ENCODE data around the gene CAMTA1. TPM values are rescaled to one million over a fixed set of nuclear protein-coding genes. Genes with fewer than 3 reads are reported as not detected.
A peak's percentile ranks its signal among the peaks of the same experiment; 100 is the strongest.

Gene CAMTA1
- total and polyA plus RNA-seq, 12 donors: 123 to 265 (median 142) TPM

DNA sequence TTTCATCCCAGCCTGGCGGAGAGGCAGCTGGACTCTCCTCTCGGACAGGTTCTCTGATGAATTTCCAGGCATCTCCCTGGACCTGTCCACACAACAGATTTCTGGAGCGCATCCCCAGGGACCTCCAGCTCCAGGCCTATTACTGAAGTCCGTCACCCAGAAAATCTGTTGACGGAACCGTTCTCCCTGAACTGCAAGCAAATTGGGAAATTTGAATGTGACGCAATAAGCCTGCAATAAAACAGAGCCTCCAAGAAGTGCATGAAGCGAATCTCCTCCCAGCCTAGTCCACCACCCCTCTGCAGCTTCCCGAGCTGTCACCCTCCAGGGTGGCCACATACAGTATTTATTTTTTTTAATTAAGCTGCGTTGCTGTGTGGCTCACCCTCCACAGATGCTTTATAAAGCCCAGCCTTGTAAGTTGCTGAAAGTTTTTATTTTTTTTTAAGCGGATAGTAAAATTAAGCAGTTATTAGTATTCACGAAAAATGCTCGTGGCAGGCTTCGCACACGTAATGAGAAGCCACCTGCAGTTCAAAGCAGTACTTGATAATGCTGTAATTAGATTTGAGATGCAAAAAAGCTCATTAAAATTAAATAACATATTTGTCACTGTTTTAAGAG, 173.3 kb downstream of the CAMTA1 start:
- intact Hi-C loops (cut with DNase I): loop anchor here in 1 of 10 donors (5.0 kb wide), 1 partner anchor 491 kb away; the partner anchor contains the start of gene TNFRSF25
- no peaks in the 10 kb centered on the region for H3K36me3 ChIP-seq
- DNase-seq (no peak), ATAC-seq (no peak)
- H3K4me3 ChIP-seq: no peak overlapping the region
- H3K9me3 ChIP-seq: no peaks in the 10 kb centered on the region
- peaks cover 0 to 18% (median 4%) of the 10 kb centered on the region in 7 donors for H3K27me3 ChIP-seq
- TF ChIP-seq, protein P1, sequence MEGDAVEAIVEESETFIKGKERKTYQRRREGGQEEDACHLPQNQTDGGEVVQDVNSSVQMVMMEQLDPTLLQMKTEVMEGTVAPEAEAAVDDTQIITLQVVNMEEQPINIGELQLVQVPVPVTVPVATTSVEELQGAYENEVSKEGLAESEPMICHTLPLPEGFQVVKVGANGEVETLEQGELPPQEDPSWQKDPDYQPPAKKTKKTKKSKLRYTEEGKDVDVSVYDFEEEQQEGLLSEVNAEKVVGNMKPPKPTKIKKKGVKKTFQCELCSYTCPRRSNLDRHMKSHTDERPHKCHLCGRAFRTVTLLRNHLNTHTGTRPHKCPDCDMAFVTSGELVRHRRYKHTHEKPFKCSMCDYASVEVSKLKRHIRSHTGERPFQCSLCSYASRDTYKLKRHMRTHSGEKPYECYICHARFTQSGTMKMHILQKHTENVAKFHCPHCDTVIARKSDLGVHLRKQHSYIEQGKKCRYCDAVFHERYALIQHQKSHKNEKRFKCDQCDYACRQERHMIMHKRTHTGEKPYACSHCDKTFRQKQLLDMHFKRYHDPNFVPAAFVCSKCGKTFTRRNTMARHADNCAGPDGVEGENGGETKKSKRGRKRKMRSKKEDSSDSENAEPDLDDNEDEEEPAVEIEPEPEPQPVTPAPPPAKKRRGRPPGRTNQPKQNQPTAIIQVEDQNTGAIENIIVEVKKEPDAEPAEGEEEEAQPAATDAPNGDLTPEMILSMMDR (IDR thresholded peaks at IDR 0.05): no peak
- no peak overlapping the region for H3K27ac ChIP-seq
- WGBS, 2 donors: 93 to 97% methylated on average over 15 of the region's 15 CpGs
- H3K4me1 ChIP-seq: peaks cover 3 to 27% (median 14%) of the 10 kb centered on the region in 9 donors

DNA sequence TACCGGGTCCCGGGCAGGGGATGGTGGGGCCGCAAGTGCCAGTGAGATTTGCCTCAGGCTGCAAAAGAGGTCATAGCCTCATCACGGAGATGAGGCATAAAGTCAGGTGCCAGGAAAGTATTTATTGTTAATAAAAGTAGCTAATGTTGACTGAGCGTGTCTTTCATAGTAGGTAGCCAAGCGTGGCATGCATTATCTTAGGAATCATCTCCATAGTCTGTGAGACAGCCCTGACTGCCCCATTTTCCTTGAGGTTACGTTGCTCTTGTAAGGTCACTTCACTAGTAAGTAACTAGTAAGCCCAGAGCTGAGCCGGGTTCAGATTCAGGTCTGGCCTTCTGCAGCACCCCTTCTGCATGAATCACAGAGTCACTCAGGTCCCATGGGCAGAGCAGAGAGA, 174.2 kb downstream of the CAMTA1 start:
- Histone ChIP-seq H3K4me3 (no peak overlapping the region), H3K36me3 (no peaks in the 10 kb centered on the region), H3K9me3 (no peaks in the 10 kb centered on the region), H3K27me3 (peaks cover 0 to 27% (median 11%) of the 10 kb centered on the region in 7 donors), H3K4me1 (peaks cover 5 to 28% (median 16%) of the 10 kb centered on the region in 9 donors), H3K27ac (peak overlapping the region in 1 of 10 donors; percentile 51)
- TF ChIP-seq, protein P1 (IDR thresholded peaks at IDR 0.05): no peak
- ATAC-seq (no peak), DNase-seq (no peak)
- WGBS, 2 donors: 95 to 96% methylated on average over 8 of the region's 8 CpGs
- intact Hi-C loops (cut with DNase I): loop anchor here in 1 of 10 donors (5.0 kb wide), 1 partner anchor 492 kb away; the partner anchor contains the start of gene TNFRSF25

DNA sequence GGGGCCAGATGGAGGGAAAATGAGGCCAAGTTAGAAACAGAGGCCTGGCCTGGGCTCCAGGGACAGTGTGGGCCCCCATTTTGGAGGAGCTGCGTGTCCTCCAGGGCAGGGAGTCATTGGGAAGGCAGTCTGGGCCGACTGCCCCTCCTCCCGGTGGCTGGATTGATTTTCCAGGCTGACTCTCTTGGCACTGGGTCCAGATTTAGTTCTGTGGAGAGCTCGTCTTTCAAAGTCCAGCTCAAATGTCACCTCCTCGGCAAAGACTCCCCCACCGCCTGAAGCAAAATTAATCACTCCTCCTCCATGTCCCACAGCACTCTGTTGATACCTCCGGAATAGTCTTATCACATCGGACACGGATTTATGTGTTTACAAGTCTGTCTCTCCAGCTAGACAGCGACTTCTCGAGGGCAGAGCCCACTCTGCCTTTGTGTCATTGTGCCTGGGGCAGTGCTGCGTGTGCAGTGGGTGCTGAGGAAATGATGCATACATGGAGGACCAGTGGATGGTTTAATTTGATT, 175.1 kb downstream of the CAMTA1 start:
- DNase-seq (peak; percentile 44 to 53), ATAC-seq (peak in 7 of 8 donors; percentile 25 to 68 (median 53))
- 11 to 13% methylated on average over 12 of the region's 12 CpGs for WGBS, 2 donors
- Histone ChIP-seq H3K27ac (peak overlapping the region in 7 of 10 donors; percentile 31 to 66 (median 56)), H3K27me3 (peaks cover 0 to 36% (median 11%) of the 10 kb centered on the region in 7 donors), H3K36me3 (no peaks in the 10 kb centered on the region), H3K4me3 (peak overlapping the region in 1 of 10 donors; percentile 4), H3K9me3 (no peaks in the 10 kb centered on the region), H3K4me1 (peaks cover 5 to 28% (median 16%) of the 10 kb centered on the region in 9 donors)
- intact Hi-C loops (cut with DNase I): no loop called here
- TF ChIP-seq, protein P1 (IDR thresholded peaks at IDR 0.05): peak in 2 of 9 donors; percentile 7 to 28

DNA sequence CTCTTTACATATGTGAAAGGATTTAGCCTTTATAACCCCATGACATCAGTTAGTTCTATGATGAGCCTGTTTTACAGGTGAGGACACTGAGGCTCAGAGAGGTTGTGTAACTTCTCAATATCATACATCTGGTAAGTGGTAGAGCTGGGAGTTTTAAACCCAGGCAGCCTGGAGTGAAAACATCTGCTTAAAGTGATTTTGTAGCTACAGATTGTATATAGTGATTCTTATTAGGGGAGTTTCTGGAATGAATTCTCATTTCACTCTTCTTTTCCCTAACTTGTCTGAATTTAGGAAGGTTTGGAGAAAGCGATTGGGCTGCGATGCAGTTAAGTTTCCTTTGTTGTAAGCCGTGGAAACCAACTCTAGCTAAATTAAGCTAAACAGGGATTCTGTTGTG, 175.6 kb downstream of the CAMTA1 start:
- no peak overlapping the region for H3K4me3 ChIP-seq
- H3K27ac ChIP-seq: peak overlapping the region in 4 of 10 donors; percentile 2 to 66 (median 48)
- no peak for ATAC-seq
- peaks cover 0 to 41% (median 13%) of the 10 kb centered on the region in 7 donors for H3K27me3 ChIP-seq
- no peaks in the 10 kb centered on the region for H3K9me3 ChIP-seq
- DNase-seq: no peak
- TF ChIP-seq, protein P1 (IDR thresholded peaks at IDR 0.05): no peak
- intact Hi-C loops (cut with DNase I): no loop called here
- 72 to 81% methylated on average over 3 of the region's 3 CpGs for whole genome bisulfite sequencing, 2 donors
- H3K4me1 ChIP-seq: peaks cover 5 to 28% (median 16%) of the 10 kb centered on the region in 9 donors
- H3K36me3 ChIP-seq: no peaks in the 10 kb centered on the region
